Measurements from ENCODE around the gene CENPU. TPM values are rescaled to one million over a fixed set of nuclear protein-coding genes. Genes with fewer than 3 reads are reported as not detected.

The CENPU gene
- total and polyA plus RNA-seq, 2 of the 8 experiments (the other 6 are each of a cell fraction or from before 2014, with no cell fraction given): 32.1 to 122 TPM

- TF ChIP-seq, protein P1, sequence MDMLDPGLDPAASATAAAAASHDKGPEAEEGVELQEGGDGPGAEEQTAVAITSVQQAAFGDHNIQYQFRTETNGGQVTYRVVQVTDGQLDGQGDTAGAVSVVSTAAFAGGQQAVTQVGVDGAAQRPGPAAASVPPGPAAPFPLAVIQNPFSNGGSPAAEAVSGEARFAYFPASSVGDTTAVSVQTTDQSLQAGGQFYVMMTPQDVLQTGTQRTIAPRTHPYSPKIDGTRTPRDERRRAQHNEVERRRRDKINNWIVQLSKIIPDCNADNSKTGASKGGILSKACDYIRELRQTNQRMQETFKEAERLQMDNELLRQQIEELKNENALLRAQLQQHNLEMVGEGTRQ (IDR thresholded peaks at IDR 0.05; ENCODE audit: low read length): no peak
- no peak for TF ChIP-seq TAF7 (optimal IDR thresholded peaks at IDR 0.05; ENCODE audit: borderline replicate concordance, low read depth, low read length)
- TF ChIP-seq EGR1 (IDR thresholded peaks at IDR 0.05; ENCODE audit: borderline replicate concordance, low read depth, low read length): no peak
These were observed 45.9 kb downstream of the CENPU start (continued) for GRCh38 chr4:184688005-184688404.

Measured in H1 (cell line).